ENCODE results near the gene CLHC1.

CLHC1 gene

DNA sequence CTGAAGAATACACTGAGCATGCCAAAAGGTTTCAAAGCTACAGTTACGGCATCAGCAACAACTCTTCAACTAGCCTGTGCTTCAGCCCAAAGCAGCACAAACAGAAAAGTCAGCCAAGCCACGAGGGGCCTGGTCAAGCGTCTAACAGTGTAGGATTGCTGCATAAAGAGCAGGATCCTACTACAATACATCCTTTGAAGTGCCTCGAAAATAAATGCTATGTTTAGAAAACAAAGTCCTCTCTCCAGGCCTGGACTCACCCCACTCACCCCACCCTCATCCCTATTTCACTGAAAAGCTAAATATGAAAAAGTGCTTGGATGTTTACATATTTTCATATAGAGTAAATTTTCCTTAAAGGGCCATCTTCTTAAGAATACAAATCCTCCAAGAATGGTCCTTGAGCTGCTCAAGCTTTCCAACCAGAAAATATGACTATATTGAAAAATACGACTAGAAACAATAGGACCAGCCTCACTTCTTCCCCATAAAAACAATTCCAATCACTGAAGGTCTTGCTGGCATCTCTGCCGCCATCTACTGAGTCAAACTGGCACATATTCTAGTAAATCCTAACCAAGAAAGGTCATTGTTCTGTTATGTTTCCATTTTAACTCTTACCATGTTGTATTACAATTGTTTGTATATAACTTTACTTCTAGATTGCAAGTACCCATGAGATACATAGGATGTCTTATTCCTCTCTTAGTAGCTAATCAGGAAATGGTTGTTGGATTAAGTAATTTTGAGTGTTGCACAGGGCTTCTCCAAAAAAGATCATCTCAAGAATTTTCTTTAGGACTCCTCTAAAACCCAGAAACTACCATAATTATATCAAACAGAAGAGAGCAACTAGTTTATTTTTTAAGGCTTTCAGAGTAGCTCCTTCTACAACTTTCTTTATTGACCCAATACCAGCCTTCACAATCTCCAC, 63.6 kb downstream of the CLHC1 start:
- peak; percentile 63 for DNase-seq

GRCh38 chr2:55165626-55166025, 66.5 kb downstream of the CLHC1 start:
- no peak for DNase-seq

- DNase-seq, result no peak
These were observed 67.3 kb downstream of the CLHC1 start for GRCh38 chr2:55164534-55165480.

DNA sequence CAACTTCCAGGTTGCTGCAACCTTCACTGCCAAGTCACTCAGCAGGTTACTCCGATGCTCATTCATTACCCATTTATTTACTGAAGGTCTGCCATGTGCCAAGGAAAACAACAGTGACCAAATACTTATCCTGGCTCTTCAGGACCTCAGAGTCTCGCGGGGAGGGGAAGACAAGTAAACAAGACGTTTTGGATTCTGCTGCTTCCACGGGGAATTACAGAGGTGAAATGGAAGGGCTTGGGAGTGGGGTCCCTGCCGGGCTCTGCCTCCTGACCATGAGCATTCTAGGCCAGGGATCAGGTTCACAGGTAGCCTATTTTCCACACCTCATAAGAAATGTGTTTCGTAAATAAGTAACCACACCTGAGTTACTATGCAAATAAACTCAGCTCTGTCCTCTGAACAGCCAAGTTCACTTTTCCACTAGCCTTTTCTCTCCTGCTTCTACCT, 68.1 kb downstream of the CLHC1 start:
- DNase-seq, result no peak

- DNase-seq, result no peak
These were observed 68.8 kb downstream of the CLHC1 start for GRCh38 chr2:55163274-55163721.

GRCh38 chr2:55162284-55163006, 69.6 kb downstream of the CLHC1 start:
- DNase-seq, result no peak

DNA sequence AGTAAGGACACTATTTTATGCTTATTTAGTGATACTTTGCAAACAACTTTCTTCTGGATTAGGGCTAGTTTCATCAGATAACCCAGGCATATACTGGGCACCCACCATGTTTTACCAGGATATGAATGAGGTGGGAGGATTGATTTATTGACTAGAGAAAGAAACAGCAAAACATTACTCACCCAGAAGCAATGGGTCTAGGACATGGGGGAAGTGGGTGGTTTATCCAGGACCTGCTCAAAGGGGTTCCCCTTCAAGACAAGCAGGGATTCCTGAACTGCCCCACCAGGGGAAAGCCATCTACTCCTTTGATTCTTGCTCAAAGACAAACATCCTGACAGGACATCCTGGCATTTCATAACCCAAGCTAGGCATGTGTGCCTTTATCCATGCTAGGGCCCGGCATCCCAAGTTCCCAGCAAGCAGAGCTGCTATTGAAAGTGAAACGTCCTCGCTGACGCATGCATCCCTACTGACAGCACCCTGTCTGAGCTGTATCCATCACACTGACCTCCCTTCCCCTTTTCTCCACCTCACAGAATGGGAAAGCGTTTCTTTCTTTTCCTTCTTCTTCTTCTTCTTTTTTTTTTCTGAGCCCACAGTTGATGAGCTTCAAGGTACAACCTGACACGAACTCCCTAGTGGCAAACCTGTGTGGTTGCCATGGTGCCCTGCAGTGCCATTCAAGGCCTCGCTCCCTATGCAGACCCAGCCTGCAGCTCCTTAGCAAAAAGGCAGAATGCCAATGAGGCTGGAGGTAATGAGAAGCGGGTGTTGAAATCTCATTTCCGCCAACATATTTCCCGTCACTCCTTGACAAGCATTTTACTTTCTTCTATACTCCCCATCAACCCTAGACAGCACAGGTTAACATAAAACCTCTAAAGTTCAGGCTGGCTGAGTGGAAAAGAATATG, 70.5 kb downstream of the CLHC1 start:
- DNase-seq, result no peak

GRCh38 chr2:55160422-55160821, 71.7 kb downstream of the CLHC1 start:
- DNase-seq, result no peak

DNA sequence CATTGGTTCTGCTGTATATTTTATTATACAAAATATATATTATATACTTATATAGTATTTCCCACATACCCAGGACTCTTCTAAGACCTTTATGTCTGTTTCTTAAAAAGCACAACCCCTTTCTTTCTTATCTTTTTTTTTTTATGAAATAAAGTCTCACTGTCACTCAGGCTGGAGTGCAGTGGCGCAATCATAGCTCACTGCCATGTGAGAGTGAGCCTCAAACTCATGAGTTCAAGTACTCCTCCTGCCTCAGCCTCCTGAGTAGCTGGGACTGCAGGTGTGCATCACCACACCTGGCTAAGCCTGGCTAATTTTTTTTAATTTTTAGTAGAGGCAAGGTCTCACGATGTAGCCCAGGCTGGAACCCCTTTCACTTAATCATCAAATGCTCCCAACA, 72.3 kb downstream of the CLHC1 start:
- DNase-seq, result no peak

- DNase-seq, result no peak
These were observed 72.9 kb downstream of the CLHC1 start for GRCh38 chr2:55159037-55159651.

- no peak for DNase-seq
These were observed 73.8 kb downstream of the CLHC1 start for GRCh38 chr2:55158111-55158814.

DNA sequence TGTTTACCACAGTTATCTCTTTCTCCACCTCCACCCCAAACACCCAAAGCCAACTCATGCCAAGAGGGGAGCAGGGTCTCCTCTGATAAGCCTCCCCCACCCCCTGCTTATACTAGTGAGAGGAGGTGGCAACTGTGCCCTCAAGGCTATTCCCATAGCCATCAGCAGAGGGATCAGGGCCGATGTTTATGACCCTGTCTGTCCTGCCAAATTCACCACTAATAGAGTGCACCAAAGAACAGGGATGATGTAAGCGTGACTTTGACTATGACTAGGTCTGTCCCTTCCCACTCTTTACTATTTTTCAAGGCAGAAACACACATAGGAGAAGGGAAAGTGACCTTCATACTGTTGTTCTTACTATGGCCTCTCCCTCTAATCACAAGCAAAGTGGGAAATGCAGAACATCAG, 74.6 kb downstream of the CLHC1 start:
- DNase-seq, result no peak

DNA sequence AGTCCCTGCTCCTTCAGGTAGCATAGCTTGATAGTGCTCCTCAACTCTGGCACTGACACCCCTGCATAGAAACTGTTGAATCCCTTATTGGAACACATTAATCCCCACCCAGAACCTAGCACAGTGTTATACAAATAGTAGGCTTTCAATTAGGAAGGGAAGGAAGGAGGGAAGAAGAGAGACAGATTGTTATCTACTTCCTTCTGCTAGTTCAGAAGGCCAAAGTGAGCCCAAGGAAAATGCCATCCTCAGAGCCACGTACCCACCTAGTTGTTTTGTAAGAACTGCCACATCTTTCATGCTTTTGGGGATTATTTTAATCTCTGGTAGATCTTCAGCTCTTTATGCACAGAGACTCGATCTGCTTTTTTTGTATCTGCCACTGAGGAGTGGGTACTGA, 75.1 kb downstream of the CLHC1 start:
- DNase-seq, result no peak

- DNase-seq, result no peak
These were observed 75.8 kb downstream of the CLHC1 start for GRCh38 chr2:55156326-55156725.

GRCh38 chr2:55155764-55156281, 76.3 kb downstream of the CLHC1 start:
- no peak for DNase-seq

GRCh38 chr2:55155206-55155605, 76.9 kb downstream of the CLHC1 start:
- no peak for DNase-seq

GRCh38 chr2:55154525-55155030, 77.5 kb downstream of the CLHC1 start:
- DNase-seq, result no peak

GRCh38 chr2:55153584-55154299, 78.4 kb downstream of the CLHC1 start:
- peak; percentile 10 for DNase-seq

All from CD4-positive, alpha-beta T cell treated with Interleukin-4 for 4 hours (primary cell).